Measurements from ENCODE around the gene PLXNA4. TPM values are rescaled to one million over a fixed set of nuclear protein-coding genes. Genes with fewer than 3 reads are reported as not detected.

Gene PLXNA4
- total and polyA plus RNA-seq, 2 experiments from 2014 or later: 0.08 to 0.80 TPM

DNA sequence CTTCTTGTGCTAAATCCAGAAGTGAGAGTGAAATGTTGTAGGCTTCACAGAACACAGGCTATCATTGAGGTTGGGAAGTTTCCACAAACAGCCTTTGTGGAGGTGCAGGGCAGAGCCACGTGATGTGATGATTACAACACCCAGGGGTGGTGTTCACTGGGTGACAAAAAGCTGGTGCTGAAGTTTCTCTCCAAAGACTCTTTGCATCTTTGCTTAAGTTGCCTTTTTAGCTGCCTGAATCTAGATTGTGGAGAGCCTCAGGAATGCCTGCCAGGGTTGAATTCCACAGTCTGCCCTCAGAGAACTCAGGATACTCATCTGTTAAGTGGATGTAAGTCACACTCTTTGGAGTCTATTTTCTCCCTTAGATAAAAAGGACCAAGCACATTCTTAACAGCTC, 56.3 kb downstream of the PLXNA4 start (continued):
- TF ChIP-seq ETS1 (IDR thresholded peaks at IDR 0.05): no peak
- no peak for TF ChIP-seq CTCF (conservative IDR thresholded peaks at IDR 0.05; ENCODE audit: low read depth in 2 of 2)
- no peak for TF ChIP-seq EZH2phosphoT487 (IDR thresholded peaks at IDR 0.05; ENCODE audit: unreplicated experiment)
- TF ChIP-seq EZH2 (IDR thresholded peaks at IDR 0.05; ENCODE audit: low read depth, unreplicated experiment): no peak
- no peak for TF ChIP-seq ZNF331 (CRISPR knock-in tag; IDR thresholded peaks at IDR 0.05; ENCODE audit: low read depth)
- TF ChIP-seq NANOG (IDR thresholded peaks at IDR 0.05; ENCODE audit: borderline replicate concordance): no peak

- ATAC-seq: no peak
- H2AFZ ChIP-seq: no peak overlapping the region
- Mint-ChIP-seq H3K4me1 (peaks cover 8% of the 10 kb centered on the region), H3K27me3 (ENCODE audit: insufficient read depth, low read depth, poor library complexity) (peaks cover 3% of the 10 kb centered on the region), H3K4me3 (no peak overlapping the region), H3K27ac (no peak overlapping the region), H3K36me3 (ENCODE audit: low read depth) (no peaks in the 10 kb centered on the region), H3K9me3 (no peaks in the 10 kb centered on the region)
- no peak for DNase-seq (ENCODE audit: low spot score)
- H3K27me3 ChIP-seq (ENCODE audit: insufficient read depth): no peaks in the 10 kb centered on the region
- no peaks in the 10 kb centered on the region for H3K36me3 ChIP-seq (ENCODE audit: insufficient read depth)
- H3K9me2 ChIP-seq (ENCODE audit: insufficient read depth): 0 out of 2 replicates have a peak, but pooled peaks cover 7% of the 10 kb centered on the region
- no peaks in the 10 kb centered on the region for H3K4me1 ChIP-seq (ENCODE audit: insufficient read depth)
- H3K4me3 ChIP-seq: no peak overlapping the region
- H4K20me1 ChIP-seq (replicated peaks; ENCODE audit: insufficient read depth): no peaks in the 10 kb centered on the region
- TF ChIP-seq, protein P1, sequence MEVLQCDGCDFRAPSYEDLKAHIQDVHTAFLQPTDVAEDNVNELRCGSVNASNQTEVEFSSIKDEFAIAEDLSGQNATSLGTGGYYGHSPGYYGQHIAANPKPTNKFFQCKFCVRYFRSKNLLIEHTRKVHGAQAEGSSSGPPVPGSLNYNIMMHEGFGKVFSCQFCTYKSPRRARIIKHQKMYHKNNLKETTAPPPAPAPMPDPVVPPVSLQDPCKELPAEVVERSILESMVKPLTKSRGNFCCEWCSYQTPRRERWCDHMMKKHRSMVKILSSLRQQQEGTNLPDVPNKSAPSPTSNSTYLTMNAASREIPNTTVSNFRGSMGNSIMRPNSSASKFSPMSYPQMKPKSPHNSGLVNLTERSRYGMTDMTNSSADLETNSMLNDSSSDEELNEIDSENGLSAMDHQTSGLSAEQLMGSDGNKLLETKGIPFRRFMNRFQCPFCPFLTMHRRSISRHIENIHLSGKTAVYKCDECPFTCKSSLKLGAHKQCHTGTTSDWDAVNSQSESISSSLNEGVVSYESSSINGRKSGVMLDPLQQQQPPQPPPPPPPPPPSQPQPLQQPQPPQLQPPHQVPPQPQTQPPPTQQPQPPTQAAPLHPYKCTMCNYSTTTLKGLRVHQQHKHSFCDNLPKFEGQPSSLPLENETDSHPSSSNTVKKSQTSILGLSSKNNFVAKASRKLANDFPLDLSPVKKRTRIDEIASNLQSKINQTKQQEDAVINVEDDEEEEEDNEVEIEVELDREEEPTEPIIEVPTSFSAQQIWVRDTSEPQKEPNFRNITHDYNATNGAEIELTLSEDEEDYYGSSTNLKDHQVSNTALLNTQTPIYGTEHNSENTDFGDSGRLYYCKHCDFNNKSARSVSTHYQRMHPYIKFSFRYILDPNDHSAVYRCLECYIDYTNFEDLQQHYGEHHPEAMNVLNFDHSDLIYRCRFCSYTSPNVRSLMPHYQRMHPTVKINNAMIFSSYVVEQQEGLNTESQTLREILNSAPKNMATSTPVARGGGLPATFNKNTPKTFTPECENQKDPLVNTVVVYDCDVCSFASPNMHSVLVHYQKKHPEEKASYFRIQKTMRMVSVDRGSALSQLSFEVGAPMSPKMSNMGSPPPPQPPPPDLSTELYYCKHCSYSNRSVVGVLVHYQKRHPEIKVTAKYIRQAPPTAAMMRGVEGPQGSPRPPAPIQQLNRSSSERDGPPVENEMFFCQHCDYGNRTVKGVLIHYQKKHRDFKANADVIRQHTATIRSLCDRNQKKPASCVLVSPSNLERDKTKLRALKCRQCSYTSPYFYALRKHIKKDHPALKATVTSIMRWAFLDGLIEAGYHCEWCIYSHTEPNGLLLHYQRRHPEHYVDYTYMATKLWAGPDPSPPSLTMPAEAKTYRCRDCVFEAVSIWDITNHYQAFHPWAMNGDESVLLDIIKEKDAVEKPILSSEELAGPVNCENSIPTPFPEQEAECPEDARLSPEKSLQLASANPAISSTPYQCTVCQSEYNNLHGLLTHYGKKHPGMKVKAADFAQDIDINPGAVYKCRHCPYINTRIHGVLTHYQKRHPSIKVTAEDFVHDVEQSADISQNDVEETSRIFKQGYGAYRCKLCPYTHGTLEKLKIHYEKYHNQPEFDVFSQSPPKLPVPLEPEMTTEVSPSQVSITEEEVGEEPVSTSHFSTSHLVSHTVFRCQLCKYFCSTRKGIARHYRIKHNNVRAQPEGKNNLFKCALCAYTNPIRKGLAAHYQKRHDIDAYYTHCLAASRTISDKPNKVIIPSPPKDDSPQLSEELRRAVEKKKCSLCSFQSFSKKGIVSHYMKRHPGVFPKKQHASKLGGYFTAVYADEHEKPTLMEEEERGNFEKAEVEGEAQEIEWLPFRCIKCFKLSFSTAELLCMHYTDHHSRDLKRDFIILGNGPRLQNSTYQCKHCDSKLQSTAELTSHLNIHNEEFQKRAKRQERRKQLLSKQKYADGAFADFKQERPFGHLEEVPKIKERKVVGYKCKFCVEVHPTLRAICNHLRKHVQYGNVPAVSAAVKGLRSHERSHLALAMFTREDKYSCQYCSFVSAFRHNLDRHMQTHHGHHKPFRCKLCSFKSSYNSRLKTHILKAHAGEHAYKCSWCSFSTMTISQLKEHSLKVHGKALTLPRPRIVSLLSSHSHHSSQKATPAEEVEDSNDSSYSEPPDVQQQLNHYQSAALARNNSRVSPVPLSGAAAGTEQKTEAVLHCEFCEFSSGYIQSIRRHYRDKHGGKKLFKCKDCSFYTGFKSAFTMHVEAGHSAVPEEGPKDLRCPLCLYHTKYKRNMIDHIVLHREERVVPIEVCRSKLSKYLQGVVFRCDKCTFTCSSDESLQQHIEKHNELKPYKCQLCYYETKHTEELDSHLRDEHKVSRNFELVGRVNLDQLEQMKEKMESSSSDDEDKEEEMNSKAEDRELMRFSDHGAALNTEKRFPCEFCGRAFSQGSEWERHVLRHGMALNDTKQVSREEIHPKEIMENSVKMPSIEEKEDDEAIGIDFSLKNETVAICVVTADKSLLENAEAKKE (CRISPR knock-in tag; IDR thresholded peaks at IDR 0.05): no peak
- no peak for TF ChIP-seq ZNF331 (CRISPR knock-in tag; IDR thresholded peaks at IDR 0.05; ENCODE audit: low read depth)
- no peaks in the 10 kb centered on the region for H3K79me2 ChIP-seq (replicated peaks; ENCODE audit: insufficient read depth)
- no peaks in the 10 kb centered on the region for H3F3A ChIP-seq (replicated peaks; ENCODE audit: low read depth)
- no peak overlapping the region for H3K27ac ChIP-seq (ENCODE audit: low read depth)
- H3K4me2 ChIP-seq: no peak overlapping the region
Observed at GRCh38 chr7:132518839-132519173, 57.5 kb downstream of the PLXNA4 start.

Measured in GM23338 (cell line).